ENCODE results near the gene PAPPA2.

GRCh38 chr1:176521211-176521610 is 58.2 kb downstream of the PAPPA2 start:
- TF ChIP-seq, protein P1, sequence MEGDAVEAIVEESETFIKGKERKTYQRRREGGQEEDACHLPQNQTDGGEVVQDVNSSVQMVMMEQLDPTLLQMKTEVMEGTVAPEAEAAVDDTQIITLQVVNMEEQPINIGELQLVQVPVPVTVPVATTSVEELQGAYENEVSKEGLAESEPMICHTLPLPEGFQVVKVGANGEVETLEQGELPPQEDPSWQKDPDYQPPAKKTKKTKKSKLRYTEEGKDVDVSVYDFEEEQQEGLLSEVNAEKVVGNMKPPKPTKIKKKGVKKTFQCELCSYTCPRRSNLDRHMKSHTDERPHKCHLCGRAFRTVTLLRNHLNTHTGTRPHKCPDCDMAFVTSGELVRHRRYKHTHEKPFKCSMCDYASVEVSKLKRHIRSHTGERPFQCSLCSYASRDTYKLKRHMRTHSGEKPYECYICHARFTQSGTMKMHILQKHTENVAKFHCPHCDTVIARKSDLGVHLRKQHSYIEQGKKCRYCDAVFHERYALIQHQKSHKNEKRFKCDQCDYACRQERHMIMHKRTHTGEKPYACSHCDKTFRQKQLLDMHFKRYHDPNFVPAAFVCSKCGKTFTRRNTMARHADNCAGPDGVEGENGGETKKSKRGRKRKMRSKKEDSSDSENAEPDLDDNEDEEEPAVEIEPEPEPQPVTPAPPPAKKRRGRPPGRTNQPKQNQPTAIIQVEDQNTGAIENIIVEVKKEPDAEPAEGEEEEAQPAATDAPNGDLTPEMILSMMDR (conservative IDR thresholded peaks at IDR 0.05; ENCODE audit: low read depth, low read length) = no peak
- TF ChIP-seq RAD21 (IDR thresholded peaks at IDR 0.05; ENCODE audit: low read length) (no peak), POLR2A (IDR thresholded peaks at IDR 0.05; ENCODE audit: low read depth, low read length) (no peak)
